Vein endothelial cell (primary cell): ENCODE measurements around the gene IQSEC1. TPM values are rescaled to one million over a fixed set of nuclear protein-coding genes. Genes with fewer than 3 reads are reported as not detected.

Experiments used
- small RNA-seq: library from RNA; depleted of rRNA; stranded (forward); fragments of <200 nt; gene quantifications from one replicate; pipeline ENCODE3, GENCODE V24; 2012
- total RNA-seq: library from RNA; depleted of rRNA; stranded (reverse); fragments of >200 nt; gene quantifications from 2 replicates; pipeline ENCODE4 v1.2.3, GENCODE V29; 2012

The IQSEC1 gene
- 21.2 and 23.4 TPM in 2 replicates for total RNA-seq

DNA sequence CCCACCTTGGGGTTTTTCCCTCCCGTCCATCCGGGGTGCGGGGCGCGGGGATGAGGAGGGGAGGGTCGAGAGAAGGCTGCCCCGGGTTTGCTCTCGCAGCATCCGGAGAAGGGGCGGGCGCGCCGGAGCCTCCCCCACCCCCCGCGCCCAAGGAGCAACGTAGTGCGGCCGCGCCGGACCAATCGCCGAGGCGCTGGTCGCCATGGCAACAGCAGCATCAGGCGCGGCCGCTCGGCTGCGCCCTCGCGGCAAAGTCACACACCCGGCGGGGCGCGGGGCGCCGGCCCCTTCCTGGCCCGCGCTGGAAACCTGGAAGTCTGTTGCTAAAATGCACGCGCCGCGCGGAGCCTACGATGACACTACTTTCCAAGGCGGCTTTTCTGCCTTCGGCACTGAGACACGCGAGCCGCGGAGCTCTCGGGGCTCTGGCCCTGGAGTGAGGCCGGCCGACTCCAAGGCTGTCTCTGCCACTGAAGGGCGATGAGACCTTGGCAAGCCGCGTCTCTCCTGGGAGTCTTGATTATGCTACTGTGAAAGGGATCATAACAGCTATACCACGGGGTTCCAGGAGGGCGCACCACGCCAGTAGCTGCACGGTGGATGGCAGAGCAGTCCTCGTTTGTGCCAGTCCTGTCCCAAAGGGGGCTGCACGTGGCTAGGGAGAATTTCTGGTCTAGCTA is at the start of gene IQSEC1:
IQSEC1 (minus strand) TSS at position 104 of the 680 bp plus-strand sequence. CDS start 415 bp downstream, outside the sequence.

Small RNA genes within 50 kb of the gene (small RNA-seq; reads per million reads assigned to genes)
- gene AC034198.1 = not detected
- not detected for gene AC069271.1

Other genes starting within 250 kb of the IQSEC1 start
- gene RPL32, start 231.9 kb downstream of the IQSEC1 start, total RNA-seq = 920 and 1,228 TPM in 2 replicates